ENCODE measurements around the gene ANO8.

The ANO8 gene

DNA sequence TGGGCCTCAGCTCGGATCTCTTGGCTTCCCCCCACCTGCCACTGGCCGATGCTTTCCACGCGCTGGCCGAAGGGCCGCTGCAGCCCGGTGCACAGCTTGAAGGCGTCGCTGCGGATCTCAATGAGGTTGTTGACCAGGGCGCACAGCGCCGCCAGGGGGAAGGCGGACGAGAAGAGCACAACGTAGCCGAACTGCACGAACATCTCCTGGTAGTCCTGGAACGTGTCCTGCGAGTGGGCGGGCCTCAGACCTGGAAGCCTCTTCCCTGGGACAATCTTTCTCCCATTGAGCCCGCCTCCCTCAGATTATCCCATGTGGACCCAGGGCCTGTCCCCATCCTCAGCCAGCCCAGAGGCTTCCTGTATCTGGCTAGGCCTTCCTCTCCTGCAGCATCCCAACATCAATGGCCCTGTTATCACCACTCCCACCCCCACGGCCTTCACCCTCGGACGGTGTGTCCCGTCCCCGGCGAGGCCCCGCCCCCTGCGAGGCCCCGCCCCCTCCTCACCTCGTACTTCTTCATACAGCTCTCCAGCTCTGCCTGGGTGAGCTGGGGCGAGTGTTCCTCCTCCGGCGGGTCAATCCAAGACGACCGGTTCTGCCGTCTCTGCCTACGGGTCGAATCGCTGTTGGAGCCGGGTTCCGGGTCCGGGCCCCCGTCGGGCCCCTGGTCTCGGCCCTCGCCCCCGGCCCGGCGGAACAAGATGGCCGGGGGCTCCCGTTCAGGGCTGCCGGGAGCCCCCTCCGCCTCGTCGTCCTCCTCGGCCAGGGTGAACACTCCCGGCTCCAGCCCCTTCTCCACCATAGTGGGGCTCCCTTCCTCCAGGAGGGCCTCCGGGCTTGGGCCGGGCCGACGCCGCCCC is 6.8 kb downstream of the ANO8 start:
- peak; percentile 58 to 71 for DNase-seq

DNA sequence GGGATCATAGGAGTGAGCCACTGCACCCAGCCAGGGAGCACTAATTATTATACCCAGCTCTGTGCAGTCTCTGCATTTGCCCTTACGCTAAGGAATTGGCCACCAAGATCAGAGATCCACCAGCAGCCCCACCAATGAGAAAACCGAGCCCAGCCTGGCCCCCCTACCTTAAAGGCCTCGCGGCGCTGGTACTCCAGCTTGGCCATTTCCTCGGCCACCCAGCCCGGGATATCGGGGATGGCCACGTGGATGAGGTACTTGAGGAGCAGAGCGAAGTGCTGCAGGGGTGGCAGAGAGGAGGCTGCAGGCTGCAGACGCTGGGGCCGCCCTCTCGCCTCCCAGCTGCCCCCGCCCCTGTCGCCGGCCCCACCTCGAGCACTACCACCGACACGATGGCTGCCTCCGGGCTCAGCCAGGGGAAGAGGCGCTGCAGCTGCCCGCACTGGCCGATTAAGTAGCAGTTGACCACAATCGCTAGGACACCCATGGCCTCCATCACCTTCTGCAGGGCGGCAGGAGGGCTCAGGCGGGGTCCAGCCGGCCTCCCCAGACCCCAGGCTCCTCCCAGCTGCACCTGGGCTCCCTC is 7.5 kb downstream of the ANO8 start:
- DNase-seq, result no peak

DNA sequence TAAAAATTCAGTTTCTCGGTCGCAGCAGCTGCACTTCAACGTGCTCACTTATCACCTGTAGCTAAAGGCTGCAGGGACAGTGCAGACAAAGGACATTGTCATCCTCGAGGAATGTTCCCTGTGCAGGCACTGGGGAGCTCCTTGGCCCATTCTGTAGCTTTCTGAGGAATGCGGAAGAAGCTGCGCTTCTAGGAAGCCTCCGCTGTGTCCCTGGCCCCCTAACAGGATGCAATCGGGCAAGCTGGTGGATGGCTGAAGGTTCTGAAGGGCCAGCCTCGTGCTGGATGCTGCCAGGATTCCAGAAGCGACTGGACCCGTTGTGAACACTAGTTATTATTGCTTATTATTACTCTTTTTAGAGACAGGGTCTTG is 8.1 kb downstream of the ANO8 start:
- DNase-seq, result no peak

DNA sequence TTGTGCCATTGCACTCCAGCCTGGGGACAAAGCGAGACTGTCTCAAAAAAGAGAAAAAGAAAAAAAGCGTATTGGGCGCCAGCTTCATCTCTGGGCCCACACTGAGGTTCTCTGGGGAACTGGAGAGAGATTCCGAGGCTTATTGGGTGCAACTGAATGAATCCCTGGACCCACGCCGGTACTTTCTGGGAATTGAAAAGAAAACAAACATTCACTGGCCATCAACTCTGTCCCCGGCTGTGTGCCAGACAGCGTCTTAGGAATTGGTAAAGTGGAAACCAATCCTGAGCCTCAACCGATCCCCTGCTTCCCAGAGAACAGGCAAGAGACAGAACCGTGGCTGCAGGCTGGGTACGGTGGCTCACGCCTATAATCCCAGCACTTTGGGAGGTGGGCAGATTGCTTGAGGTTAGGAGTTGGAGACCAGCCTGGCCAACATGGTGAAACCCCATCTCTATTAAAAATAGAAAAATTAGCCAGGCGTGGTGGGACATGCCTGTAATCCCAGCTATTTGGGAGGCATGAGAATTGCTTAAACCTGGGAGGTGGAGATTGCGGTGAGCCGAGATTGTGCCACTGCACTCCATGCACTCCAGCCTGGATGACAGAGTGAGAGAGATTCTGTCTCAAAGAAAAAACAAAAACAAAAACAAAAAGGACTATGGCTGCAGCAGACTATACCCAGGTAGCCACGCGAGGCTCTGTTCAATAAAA is 8.6 kb downstream of the ANO8 start:
- DNase-seq, result no peak

DNA sequence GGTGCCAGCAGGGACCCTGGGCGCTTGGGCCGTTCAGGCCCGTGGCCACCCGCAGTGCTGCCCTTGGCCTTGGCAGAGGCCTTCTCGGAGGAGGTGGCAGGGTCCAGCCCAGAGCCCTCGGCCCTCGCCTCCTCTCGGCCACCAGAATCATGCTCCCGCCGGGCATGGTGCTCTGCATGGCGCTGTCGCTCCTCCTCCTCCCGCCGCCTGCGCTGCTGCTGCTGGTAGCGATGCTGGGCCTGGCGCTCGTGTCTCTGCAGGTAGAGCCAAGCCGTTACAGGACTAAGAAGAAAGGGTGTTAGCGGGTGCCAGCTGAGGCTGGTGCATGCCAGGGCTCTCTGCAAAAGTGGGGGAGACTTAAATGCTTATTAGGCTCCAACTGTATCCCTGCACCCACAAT is 9.5 kb downstream of the ANO8 start:
- no peak for DNase-seq

DNA sequence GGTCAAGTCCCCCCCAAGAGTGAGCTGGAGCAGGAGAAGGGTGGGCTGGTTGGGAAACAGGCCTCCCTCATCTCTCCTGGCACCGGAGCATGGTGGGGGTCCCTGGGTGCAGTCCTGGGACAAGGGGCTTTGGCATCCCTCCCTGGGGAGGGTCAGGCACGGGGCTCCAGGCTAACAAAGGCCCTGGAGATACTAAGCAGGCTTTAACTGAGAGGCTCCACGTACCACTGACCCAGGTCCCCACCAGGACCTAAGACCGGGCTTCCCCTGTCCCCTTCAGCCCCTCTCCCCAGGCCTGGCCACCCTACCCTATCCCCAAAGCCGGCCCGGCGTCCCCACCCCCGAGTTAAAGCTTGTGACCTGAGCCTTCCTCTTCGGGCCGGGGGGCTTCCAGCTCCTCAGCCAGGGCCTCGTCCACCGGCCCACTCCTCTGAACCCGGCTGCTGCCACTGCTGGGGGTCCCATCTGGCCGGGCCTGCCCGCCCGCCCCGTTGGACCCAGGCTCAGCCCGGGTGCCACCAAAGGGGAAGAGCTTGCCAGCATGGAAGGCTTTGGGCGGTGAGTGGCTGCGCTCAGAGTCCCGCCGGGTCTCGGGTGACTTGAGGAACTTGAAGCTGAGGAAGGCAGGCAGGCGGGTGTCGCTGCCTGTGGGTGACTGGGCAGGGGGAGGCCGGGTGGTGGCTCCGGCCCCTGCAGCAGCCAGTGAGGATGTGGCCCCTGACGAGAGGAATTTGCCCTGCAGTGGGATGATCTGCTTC is 10.1 kb downstream of the ANO8 start:
- no peak for DNase-seq

DNA sequence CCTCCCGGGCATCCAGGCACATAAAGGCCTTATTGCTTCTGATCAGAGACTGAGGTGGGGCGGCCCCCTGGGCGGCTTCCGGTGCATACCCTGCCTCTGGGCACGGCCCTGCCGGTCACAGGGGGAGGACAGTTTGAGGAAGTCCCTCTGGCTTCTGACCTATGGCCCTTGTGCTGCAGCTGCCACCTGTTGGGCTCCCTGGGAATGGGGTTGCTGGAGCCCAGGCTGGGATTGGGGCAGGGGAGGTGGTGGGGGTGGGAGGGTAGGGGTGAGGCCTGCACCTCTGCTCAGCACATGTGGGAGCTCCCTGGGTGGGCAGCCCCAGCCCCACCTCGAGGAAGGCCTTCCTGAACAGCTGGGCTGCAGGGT is 10.7 kb downstream of the ANO8 start:
- no peak for DNase-seq

DNA sequence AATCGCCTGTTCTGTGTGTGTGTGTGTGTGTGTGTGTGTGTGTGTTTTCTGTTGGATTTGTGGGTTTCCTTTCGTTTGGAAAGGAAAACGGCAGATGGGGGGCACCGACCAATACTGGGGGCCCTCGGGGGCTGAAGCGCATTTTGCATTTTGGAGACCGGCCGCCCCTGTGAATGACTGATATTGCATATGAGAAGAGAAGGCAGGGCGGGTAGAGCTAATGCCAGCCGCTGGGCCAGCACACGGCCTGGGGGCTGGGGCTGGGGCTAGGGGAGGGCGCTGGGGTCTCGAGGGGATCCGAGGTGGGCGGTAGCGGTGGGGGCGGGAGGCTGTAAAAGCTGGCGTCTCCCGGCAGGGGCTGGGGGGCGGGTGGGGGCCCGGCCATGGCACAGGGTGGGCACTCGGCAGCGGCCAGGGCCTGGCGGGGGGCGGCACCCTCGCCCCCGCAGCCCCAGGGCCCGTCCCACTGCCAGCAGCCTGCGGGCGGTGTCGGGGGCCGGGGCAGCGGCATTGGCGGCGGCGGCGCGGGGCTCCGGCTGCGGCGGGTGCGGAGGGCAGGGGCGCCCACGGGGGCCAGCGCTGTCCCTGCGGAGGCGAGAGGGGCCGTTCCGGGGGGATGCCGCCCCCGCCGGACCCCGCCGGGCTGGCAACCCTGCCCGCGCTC is 11.2 kb downstream of the ANO8 start:
- no peak for DNase-seq

DNA sequence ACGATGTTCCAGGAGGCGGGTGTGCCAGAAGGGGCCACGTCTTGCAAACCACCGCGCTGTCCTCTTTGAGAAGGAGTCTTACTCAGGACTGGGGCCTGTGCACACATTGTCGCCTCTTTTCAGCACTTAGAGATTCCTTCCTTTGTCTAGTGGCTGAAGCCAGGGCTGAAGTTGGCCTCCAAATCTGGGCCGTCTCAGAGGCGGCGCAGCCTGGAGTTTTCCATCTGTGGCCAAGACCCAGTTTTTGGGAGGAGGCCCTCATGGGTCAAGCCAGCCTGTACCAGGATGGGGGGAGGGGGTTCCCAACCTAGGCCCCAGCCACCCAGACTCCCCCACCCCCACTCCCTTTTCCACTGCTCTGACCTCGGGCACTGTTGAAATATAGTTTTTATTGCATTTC is 11.8 kb downstream of the ANO8 start:
- no peak for DNase-seq

DNA sequence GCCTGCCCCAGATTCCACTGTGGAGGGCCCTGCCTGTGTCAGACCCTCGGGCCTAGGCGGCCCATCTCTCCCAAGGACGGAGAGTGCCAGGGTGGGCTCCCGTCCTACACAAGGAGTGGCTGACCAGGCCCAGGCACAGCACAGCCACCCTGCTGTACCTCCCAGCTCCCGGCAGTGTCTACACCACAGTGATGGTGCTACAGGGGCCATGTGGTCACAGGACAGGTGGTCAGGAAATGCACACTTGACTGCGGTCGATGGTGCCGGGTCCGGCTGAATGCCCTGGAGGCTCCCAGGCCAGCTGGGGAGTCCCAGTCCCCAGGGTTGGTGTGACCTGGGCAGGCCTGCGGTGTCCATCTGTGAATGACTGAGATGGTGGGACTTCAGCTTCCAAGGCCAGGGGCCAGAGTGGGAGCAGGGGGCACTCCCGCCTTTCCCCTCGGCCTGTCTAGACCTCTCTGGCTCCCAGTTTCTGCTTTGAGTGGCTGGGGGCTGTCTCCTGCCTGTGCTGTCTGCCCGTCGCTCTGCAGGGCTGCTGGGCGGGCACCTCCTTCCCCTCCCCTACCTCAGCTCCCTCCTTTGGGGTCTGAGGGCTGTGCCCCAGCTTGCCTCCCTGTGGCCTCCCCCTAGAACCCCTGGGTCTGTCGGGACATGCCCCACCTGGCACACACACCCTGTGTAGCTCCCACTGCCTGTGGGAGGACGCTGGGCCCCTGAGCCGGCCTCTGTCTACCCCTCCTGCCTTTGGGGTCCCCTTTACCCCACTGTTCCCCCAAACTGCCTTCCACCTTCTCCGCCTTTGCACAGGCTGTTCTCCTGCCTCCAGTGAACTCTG is 12.8 kb downstream of the ANO8 start:
- no peak for DNase-seq

DNA sequence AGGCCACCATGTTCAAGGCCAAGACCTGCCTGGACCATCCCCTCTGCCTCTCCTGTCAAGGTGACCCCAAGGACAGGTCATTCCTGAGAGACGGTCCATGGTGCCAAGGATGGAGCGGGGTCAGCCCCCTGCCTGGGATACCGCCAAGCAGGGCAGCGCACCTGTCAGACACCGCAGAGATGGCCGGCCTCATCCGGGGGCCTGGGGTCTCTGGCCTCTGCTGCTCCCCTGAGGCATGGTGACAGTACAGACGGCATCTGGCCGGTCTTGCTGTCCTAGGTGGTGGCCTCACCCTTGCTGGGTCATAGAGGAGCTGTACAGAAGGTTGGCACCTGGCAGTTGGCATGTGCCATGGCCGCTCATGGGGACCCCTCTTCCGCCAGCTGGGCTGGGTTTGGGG is 14.2 kb downstream of the ANO8 start:
- DNase-seq, result no peak

DNA sequence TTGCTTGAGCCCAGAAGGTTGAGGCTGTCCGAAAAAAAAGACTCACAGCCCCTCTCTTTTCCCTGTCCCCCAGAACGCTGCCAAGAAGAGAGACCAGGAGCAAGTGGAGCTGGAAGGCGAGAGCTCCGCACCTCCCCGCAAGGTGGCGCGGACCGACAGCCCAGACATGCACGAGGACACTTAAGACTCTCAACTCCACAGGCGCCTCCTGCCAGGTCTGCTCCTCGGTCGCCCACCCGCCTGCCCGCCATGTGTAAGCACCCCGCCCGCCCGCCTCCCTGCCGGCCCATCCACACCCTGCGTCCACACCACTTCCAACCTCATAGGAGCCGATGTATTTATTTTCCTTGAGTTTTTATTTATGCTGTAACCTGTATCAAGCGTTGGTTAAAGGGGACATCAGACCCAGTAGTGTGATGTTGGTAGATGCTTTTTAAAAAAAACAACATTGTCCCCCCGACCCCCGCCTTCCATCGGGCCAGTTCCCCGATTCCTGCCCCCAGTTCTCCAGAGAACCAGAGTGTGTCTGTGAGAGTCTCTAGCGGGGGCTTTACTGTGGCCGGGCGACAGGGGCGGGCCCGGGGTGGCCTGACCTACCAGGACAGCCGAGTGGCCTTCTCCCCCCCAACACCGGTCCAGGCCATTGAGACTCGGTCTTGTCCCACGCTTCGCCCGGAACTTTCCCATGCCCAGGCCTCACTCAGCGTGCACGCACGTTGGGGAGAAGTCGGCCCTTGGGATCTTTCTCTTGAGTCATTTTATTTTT is 15.0 kb downstream of the ANO8 start:
- DNase-seq, result no peak

DNA sequence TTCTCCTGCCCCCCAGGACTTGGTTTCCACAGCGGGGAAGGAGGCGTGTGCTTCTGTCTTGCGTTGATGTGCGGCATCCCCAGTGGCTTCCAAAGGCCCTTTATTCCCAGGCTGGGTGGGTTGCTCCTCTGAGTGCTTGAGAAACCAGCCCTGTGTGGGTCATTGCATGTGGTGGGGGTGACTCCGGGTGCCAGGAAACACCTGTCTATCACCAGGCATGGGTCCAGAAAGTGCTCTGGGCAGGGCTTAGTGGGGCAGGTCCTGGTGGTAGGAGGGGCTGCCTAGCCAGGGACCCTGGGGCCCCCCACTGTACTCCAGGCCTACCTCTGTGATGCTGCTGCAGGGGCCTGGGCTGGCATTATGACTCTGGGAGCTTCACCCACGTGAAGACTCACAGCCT is 15.7 kb downstream of the ANO8 start:
- no peak for DNase-seq

DNA sequence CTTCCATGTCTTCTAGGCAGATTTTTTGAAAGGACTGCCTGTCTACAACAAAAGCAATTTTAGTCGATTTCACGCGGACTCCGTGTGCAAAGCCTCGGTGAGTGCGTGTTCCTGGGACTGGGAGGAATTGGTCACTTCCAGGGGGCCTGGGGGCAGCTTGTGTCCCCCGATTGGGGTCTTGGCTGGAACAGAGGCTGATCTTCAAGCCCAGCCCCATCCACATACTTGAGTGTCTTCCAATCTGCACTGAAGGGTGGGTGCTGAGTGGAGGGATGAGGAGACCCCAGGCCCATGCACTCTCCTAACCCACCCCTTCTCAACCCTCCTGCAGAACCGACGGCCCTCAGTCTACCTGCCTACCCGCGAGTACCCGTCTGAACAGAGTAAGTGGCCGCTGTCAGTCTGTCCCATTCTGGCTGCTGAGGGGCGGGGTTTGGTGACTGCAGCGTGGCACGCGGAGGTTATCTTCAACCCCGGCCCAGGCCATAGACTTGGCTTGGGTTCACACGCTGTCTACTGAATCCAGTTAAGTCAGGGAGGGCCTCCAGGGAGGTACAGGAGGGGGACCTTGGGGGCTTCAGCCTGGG is 20.6 kb downstream of the ANO8 start:
- no peak for DNase-seq

DNA sequence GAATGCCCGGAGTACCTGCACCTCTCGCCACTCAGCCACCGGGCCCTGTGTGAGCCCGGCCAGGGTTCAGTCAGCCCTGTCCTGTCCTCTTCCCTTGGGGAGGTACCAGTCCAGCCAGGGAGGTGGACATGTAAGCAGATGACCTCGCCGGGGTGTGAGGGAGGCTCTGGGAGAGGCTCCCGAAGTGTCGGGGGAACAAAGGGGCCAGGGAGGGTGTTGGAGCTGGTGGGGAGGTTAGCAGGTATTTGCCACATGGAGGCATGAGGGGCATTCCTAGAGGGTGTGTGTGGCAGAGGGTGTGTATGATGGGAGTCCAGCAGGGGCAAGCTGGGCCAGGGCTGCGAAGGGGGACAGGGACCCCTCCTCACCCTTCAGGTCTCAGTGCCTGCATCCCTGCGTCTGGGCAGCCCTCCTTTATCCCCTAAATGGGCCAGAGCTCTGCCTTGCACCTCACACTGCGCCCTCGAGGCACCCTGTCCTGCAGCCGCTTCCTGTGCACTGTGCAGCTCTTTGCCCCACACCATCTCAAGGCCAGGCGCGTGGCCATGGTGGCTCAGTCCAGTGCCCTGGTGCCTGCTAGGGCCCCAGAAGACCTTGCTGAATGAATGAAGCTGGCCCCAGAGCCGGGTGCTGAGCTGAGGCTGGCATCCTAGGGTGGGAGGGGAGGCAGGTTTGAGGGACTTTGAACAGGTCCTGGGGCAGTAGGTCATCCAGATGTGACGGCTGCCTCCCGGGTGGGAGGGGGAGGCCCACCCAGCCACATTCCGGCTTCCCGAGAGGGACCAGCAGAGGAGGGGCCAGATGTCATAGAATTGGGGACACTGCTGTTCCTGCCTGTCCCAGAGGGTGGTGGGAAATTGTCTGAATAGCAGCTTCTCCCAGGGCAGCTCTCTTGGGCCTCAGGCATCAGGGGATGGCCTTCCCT is 22.2 kb downstream of the ANO8 start:
- DNase-seq, result no peak

DNA sequence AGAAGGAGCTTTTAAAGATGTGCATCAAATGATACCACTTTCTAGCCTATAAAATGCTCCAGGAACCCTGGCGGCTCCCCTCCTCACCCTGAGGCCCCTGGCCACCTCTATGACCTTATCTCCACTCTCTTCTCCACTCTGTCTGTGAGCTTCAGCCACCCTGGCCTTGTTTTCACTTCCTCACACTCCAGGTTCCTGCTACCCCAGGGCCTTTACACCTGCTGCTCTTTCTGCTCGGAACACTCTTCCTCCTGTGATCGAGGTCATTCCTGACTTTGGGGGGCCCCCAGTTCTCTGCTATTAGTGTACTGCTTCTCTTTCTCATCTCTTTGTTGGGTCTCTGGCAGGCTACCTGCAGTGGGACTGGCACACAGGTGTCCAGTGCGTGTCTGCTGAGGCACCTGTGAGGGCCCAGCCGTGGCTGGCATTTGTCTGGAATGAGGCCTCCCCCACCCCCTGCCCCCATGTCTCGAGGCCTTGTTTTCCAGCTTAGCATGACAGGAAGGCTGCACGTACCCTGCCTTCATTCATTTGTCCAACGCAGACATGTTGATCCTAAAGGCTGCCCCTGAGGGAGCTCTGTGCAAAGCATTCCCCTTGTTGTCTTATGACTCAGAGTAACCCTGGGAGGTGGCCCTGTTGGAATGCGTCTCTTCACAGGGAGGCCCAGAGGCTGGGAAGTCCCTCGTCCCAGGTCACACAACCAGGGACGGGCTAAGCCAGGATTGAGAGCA is 23.0 kb downstream of the ANO8 start:
- no peak for DNase-seq

DNA sequence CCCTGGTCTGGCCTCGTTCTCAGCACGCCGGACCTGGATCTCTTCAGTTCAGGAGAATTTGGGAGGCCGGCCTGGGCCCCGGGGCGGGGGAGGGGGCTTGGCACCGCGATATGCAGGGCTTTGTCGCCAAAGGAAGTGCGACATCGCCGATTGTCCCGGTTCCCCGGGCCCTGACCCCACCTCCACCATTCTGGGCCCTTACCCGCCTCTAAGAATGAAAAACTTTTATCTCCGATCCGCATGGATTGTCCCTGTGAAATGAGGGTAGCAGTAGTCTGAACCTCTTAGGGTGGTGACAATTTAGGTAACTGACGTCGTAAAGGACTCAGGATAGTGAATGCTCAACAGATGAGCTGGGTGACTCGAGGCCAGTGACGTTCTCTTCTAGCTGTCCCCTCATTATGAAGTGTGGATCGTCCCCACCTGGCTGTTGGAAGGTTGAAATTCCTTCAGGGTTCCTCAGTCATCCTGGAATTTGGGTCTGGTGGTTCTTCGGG is 24.6 kb downstream of the ANO8 start:
- DNase-seq, result no peak

DNA sequence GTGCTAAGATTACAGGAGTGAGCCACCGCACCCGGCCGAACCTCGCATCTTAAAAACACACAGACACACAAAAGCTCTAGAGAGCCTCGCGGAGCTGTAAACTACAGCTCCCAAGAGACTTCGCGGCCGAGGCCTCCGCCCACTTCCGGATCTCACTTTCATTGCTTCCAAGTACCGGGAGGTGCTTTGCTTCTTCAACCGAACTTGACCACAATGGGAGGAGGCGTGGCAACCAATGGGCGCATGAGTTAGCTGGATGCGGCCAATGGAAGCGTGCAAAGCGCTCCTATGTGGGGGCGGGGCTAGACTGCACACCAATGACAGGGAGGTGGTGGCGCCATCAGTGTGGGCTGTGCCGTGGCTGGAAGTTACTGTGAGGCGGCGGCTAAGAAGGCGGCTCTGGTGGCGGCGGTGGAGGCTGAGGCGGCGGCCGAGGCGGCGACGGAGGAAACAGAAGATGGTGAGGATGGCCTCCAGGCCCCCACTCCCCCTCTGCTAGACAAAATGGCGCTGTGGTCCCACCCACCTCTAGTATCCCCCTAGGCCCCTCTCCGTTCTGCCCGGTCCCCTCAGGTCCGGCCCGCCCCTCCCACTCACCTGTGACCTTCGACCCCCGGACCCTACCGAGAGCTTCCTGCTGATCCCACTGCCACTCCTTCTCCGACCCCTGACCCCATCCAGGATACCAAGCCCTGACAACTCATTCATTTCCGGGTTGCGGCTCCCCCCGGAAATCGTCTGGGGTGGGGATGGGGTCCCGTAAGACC is 25.3 kb downstream of the ANO8 start, which contains the start of gene DDA1:
Gene DDA1 (plus strand): TSS at position 366 of the 767 bp plus-strand sequence. CDS start 92 bp downstream, at position 458.
- DNase-seq, result peak; percentile 100

All from CD4-positive, alpha-beta T cell treated with Interleukin-4 for 1 hour (primary cell).